ENCODE measurements around the gene NMS.
"Not testable (repeated sequence)": the region's sequence is repeated elsewhere in the genome, so short reads cannot be mapped to it uniquely, and the experiment has no call there.

NMS gene

GRCh38 chr2:100470182-100470581 is at the start of gene NMS:
Gene NMS, plus strand, starts transcription at chr2:100470482. Its CDS starts 7 bp downstream, at chr2:100470489.
- DNase-seq = no peak

GRCh38 chr2:100422320-100423055 is 47.8 kb upstream of the NMS start:
- DNase-seq = no peak

- DNase-seq = no peak
These were observed 46.7 kb upstream of the NMS start for GRCh38 chr2:100423631-100424030.

- no peak for DNase-seq
These were observed 45.9 kb upstream of the NMS start for GRCh38 chr2:100424277-100424875.

- DNase-seq = no peak
These were observed 45.2 kb upstream of the NMS start for GRCh38 chr2:100425107-100425506.

GRCh38 chr2:100425573-100426383 is 44.5 kb upstream of the NMS start:
- no peak for DNase-seq

- DNase-seq = no peak
These were observed 43.9 kb upstream of the NMS start for GRCh38 chr2:100426384-100426720.

- DNase-seq = no peak
These were observed 43.2 kb upstream of the NMS start for GRCh38 chr2:100427111-100427510.

- DNase-seq = peak; percentile 59
These were observed 42.5 kb upstream of the NMS start for GRCh38 chr2:100427627-100428258.

- no peak for DNase-seq
These were observed 40.6 kb upstream of the NMS start for GRCh38 chr2:100429726-100430125.

- no peak for DNase-seq
These were observed 32.5 kb upstream of the NMS start for GRCh38 chr2:100437751-100438150.

GRCh38 chr2:100446696-100447095 is 23.6 kb upstream of the NMS start:
- DNase-seq = no peak

- no peak for DNase-seq
These were observed 19.2 kb upstream of the NMS start for GRCh38 chr2:100451092-100451491.

GRCh38 chr2:100451734-100452133 is 18.5 kb upstream of the NMS start:
- no peak for DNase-seq

- DNase-seq = no peak
These were observed 16.4 kb upstream of the NMS start for GRCh38 chr2:100453853-100454252.

- not testable (repeated sequence) for DNase-seq
These were observed 13.9 kb upstream of the NMS start for GRCh38 chr2:100456357-100456756.

GRCh38 chr2:100460904-100461530 is 9.3 kb upstream of the NMS start:
- DNase-seq = no peak

- DNase-seq = peak; percentile 11
These were observed 724 bp downstream of the NMS start for GRCh38 chr2:100470898-100471514.

GRCh38 chr2:100476606-100477005 is 6.3 kb downstream of the NMS start:
- DNase-seq = no peak

- DNase-seq = no peak
These were observed 12.5 kb downstream of the NMS start for GRCh38 chr2:100482741-100483140.

GRCh38 chr2:100483895-100484294 is 13.6 kb downstream of the NMS start:
- no peak for DNase-seq

GRCh38 chr2:100484390-100484789 is 14.1 kb downstream of the NMS start:
- DNase-seq = no peak

- DNase-seq = no peak
These were observed 15.1 kb downstream of the NMS start for GRCh38 chr2:100485396-100485795.

Measured in activated CD4-positive, alpha-beta T cell treated with anti-CD3 and anti-CD28 coated beads, Interleukin-2, Interleukin-6, amounts not matched to agents 100 ng/mL and 50 ng/mL, durations not matched to agents 16 hours and 8 hours (primary cell).